Measurements from ENCODE around the gene ARHGAP10. TPM values are rescaled to one million over a fixed set of nuclear protein-coding genes. Genes with fewer than 3 reads are reported as not detected.
A peak's percentile ranks its signal among the peaks of the same experiment; 100 is the strongest.

Gene ARHGAP10
- total RNA-seq, 4 donors from 2014 or later, result 153 to 404 (median 215) TPM

DNA sequence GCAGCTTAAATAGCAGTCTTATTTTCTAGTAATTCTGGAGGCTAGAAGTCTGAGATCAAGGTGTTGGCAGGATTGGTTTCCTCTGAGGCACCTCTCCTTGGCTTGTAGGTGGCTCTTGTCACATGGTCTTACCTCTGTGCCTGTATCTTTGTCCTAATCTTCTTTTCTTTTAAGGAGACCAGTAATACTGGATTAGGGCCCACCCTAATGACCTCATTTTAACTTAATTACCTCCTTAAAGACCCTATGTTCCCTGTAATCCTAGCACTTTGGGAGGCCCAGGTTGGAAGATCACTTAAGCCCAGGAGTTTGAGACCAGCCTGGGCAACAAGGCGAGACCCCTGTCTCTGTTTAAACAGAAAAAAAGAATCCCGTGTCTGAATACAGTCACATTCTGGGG is 38.9 kb downstream of the ARHGAP10 start:
- H3K4me1 ChIP-seq, result peaks cover 21 to 92% (median 24%) of the 10 kb centered on the region in 3 donors
- WGBS, 2 donors (ENCODE audit: low coverage in 1 of 2), result 100% methylated on average over 2 of the region's 2 CpGs
- no peaks in the 10 kb centered on the region for H3K27me3 ChIP-seq

DNA sequence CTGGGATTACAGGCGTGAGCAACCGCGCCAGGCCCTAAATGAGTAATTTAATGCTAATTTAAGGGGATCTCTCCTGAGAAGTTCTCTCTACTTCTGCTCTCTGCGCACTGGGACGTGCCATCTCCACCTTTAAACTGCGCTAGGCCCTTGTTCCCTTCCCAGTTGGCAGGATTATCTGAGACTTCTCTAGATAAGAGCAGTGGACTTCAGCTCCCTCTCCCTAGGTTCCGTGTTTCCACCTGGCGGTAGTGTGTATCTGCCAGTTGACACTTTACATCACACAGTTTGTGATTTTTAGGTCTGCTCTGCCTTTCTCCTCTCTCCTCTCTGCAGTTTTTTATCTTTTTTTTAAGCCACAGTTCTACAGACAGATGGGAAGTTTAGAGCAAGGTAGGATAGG is 40.2 kb downstream of the ARHGAP10 start:
- Histone ChIP-seq H3K27me3 (no peaks in the 10 kb centered on the region), H3K9me3 (no peaks in the 10 kb centered on the region), H3K36me3 (peaks cover 0 to 7% of the 10 kb centered on the region in 2 donors), H3K4me3 (no peak overlapping the region), H3K4me1 (peaks cover 24 to 100% (median 24%) of the 10 kb centered on the region in 3 donors), H3K27ac (peak overlapping the region in 3 of 4 donors; percentile 44 to 64 (median 64))
- TF ChIP-seq POLR2AphosphoS5 (IDR thresholded peaks at IDR 0.05), result no peak
- TF ChIP-seq EP300 (IDR thresholded peaks at IDR 0.05), result no peak
- TF ChIP-seq, protein P1, sequence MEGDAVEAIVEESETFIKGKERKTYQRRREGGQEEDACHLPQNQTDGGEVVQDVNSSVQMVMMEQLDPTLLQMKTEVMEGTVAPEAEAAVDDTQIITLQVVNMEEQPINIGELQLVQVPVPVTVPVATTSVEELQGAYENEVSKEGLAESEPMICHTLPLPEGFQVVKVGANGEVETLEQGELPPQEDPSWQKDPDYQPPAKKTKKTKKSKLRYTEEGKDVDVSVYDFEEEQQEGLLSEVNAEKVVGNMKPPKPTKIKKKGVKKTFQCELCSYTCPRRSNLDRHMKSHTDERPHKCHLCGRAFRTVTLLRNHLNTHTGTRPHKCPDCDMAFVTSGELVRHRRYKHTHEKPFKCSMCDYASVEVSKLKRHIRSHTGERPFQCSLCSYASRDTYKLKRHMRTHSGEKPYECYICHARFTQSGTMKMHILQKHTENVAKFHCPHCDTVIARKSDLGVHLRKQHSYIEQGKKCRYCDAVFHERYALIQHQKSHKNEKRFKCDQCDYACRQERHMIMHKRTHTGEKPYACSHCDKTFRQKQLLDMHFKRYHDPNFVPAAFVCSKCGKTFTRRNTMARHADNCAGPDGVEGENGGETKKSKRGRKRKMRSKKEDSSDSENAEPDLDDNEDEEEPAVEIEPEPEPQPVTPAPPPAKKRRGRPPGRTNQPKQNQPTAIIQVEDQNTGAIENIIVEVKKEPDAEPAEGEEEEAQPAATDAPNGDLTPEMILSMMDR (IDR thresholded peaks at IDR 0.05), result no peak
- no peak for TF ChIP-seq POLR2A (IDR thresholded peaks at IDR 0.05)
- ATAC-seq, result no peak
- 35 to 66% methylated on average over 3 to 6 of the region's 8 CpGs for WGBS, 2 donors (ENCODE audit: low coverage in 1 of 2)

More for the DNA sequence above, 38.9 kb downstream of the ARHGAP10 start:
- H3K9me3 ChIP-seq, result no peaks in the 10 kb centered on the region
- TF ChIP-seq POLR2A (IDR thresholded peaks at IDR 0.05) (no peak), POLR2AphosphoS5 (IDR thresholded peaks at IDR 0.05) (no peak), EP300 (IDR thresholded peaks at IDR 0.05) (no peak)
- TF ChIP-seq, protein P1 (IDR thresholded peaks at IDR 0.05), result no peak
- no peak for ATAC-seq
- no peak overlapping the region for H3K4me3 ChIP-seq
- H3K27ac ChIP-seq, result no peak overlapping the region
- peaks cover 0 to 7% of the 10 kb centered on the region in 2 donors for H3K36me3 ChIP-seq

DNA sequence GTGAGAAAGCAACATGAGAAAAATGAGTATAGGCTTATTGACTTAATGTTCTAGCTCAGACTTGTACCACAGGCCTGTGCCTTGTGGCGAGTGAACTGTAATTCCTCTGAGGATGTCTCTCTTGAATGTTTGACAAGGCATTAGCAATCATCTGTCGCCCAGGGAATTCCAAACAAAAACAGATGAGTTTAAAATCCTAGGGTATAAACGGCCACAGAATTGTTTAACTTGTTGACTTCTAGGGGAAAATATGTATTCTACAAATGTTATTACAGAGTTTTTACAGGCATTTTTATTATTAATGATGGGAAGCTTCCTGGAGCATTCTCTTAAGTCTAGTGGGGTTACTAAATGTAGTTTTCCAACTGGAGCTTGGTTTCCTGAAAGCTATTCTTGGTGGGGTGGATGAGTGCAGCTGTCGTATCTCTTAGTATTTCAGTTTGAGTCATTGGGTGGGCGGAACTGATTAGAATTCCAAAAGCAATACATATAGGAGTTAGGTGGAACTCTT is 40.6 kb downstream of the ARHGAP10 start:
- no peaks in the 10 kb centered on the region for H3K27me3 ChIP-seq
- 21 to 33% methylated on average over 5 of the region's 5 CpGs for WGBS, 2 donors (ENCODE audit: low coverage in 1 of 2)
- H3K4me1 ChIP-seq, result peaks cover 22 to 100% (median 24%) of the 10 kb centered on the region in 3 donors
- ATAC-seq, result no peak
- no peak for TF ChIP-seq POLR2AphosphoS5 (IDR thresholded peaks at IDR 0.05)
- TF ChIP-seq POLR2A (IDR thresholded peaks at IDR 0.05), result no peak
- TF ChIP-seq, protein P1 (IDR thresholded peaks at IDR 0.05), result no peak
- TF ChIP-seq EP300 (IDR thresholded peaks at IDR 0.05), result no peak
- peak overlapping the region in 3 of 4 donors; percentile 44 to 64 (median 64) for H3K27ac ChIP-seq
- H3K4me3 ChIP-seq, result no peak overlapping the region
- H3K9me3 ChIP-seq, result no peaks in the 10 kb centered on the region
- peaks cover 0 to 7% of the 10 kb centered on the region in 2 donors for H3K36me3 ChIP-seq

DNA sequence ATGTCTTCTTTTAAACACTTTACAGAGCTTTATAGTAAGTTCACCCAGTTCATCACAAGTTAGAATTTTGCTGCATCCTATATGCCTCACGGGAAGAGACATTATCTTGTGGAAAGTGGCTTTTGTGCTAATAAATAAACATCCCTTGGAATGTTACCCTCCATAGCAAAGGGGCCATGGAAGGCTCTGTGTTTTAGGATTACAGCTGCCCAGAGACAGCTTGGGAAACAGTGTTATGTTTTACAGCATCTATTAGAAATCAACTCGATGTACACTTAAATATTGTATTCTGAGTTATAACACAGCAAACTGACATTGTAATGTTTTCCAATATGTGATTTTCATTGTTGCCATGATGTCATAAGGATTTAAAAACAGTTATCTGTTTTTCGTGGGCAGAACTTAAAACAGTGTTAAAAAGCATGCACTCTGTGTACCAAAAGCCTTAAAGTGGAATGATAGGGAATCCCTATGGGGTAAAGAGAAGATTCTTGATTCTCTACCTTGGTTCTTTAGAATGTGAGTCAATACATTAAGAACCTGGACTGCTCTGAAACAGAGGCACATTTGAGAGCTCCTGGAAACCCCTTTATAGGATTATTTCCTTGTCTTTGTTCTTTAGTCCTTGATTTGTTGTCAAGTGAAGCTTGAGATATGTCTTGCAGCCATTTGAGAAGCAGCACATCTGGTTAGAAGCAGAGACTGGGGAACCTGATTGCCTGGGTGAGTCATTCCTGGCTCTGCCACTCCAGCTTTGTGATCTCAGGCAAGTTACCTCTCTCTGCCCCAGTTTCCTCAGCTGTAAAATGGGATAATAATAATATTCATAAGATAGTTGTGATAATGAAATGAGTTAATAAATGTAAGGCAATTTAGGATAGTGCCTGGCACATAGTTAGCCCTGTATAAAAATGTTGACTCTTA is 41.6 kb downstream of the ARHGAP10 start:
- H3K27me3 ChIP-seq, result no peaks in the 10 kb centered on the region
- H3K9me3 ChIP-seq, result no peaks in the 10 kb centered on the region
- WGBS, 2 donors (ENCODE audit: low coverage in 1 of 2), result 9 to 11% methylated on average over 3 of the region's 3 CpGs
- peaks cover 0 to 7% of the 10 kb centered on the region in 2 donors for H3K36me3 ChIP-seq
- H3K4me1 ChIP-seq, result peaks cover 23 to 100% (median 29%) of the 10 kb centered on the region in 3 donors
- TF ChIP-seq, protein P1 (IDR thresholded peaks at IDR 0.05), result no peak
- TF ChIP-seq POLR2A (IDR thresholded peaks at IDR 0.05) (no peak), EP300 (IDR thresholded peaks at IDR 0.05) (no peak), POLR2AphosphoS5 (IDR thresholded peaks at IDR 0.05) (no peak)
- no peak overlapping the region for H3K4me3 ChIP-seq
- H3K27ac ChIP-seq, result peak overlapping the region in 3 of 4 donors; percentile 12 to 64 (median 64)
- no peak for ATAC-seq

All from gastroesophageal sphincter (tissue), 4 donors.